ENCODE results near the gene IZUMO4.

DNA sequence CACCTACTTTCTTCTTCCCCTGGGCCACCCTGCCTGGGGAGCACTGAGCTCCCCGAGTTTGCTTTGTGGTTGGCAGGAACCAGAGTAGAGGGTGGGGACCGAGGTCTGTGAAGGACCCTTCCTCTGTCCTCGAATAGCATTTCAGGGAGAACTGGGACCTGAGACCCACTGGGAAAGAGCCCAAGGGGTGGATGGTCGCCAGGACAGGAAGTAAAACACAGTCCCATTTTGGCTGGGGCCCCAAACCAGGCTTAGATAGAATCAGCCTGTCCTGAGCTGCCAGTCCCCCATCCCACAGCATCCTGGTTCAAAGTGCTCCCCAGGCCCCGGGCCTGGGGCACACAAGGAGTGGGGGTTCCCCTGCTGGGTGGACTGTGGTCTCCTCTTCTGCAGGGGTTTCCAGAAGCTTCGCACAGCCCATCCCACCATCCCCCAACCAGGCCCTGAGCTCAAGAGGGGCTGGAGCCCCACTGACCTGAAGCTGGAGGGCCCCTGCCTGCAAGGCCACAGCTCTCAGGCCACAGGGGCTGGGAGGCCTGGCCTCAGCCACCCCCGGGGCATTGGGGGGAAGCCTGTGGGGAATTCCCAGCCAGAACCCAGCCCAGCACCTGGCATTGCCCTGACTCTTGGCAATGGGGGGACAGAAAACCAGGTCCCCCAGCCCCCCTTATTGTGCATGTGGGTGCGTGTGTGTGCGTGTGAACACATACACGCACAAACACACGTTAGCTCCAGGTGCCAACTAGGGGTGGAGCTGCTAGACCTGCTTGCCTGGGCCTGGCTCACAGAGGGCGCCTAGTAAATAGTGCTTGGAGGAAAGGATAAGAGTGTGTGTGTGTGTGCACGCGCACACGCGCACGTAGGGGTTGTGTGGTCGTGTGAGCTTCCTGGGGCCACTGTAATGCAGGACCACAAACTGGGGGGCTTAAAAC lies 44.7 kb upstream of the IZUMO4 start:
- TF ChIP-seq, protein P1, sequence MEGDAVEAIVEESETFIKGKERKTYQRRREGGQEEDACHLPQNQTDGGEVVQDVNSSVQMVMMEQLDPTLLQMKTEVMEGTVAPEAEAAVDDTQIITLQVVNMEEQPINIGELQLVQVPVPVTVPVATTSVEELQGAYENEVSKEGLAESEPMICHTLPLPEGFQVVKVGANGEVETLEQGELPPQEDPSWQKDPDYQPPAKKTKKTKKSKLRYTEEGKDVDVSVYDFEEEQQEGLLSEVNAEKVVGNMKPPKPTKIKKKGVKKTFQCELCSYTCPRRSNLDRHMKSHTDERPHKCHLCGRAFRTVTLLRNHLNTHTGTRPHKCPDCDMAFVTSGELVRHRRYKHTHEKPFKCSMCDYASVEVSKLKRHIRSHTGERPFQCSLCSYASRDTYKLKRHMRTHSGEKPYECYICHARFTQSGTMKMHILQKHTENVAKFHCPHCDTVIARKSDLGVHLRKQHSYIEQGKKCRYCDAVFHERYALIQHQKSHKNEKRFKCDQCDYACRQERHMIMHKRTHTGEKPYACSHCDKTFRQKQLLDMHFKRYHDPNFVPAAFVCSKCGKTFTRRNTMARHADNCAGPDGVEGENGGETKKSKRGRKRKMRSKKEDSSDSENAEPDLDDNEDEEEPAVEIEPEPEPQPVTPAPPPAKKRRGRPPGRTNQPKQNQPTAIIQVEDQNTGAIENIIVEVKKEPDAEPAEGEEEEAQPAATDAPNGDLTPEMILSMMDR (IDR thresholded peaks at IDR 0.05), result no peak
- no peak for TF ChIP-seq POLR2A (IDR thresholded peaks at IDR 0.05)

All from heart left ventricle (tissue), 13 donors.